DOHH2 (cell line): Measurements from ENCODE around the gene TNFRSF17.

Experiments used
- CTCF ChIP-seq: fragments of 200-600 bp; sonication (generic); IDR thresholded peaks from one replicate; pipeline ENCODE4 v1.5.1; 2014; ENCODE audit warnings: antibody characterized with exemption, mild to moderate bottlenecking, low read depth, low read length; ENCODE audit not compliant: poor library complexity, severe bottlenecking
- EZH2phosphoT487 ChIP-seq: fragments of 200-600 bp; sonication (generic); IDR thresholded peaks from 2 replicates; pipeline ENCODE4 v1.6.1; 2017; ENCODE audit warnings: borderline replicate concordance, mild to moderate bottlenecking, antibody characterized with exemption, low read length, moderate library complexity, mixed read lengths

- no peak for TF ChIP-seq CTCF
- no peak for TF ChIP-seq EZH2phosphoT487
Observed at GRCh38 chr16:11976850-11977375, 11.9 kb downstream of the TNFRSF17 start.
